ENCODE data around the gene ERC2. TPM values are rescaled to one million over a fixed set of nuclear protein-coding genes. Genes with fewer than 3 reads are reported as not detected.
"Not testable (repeated sequence)": the region's sequence is repeated elsewhere in the genome, so short reads cannot be mapped to it uniquely, and the experiment has no call there.

The ERC2 gene
- total RNA-seq, 1 donor from 2014 or later, result 0.15 TPM

DNA sequence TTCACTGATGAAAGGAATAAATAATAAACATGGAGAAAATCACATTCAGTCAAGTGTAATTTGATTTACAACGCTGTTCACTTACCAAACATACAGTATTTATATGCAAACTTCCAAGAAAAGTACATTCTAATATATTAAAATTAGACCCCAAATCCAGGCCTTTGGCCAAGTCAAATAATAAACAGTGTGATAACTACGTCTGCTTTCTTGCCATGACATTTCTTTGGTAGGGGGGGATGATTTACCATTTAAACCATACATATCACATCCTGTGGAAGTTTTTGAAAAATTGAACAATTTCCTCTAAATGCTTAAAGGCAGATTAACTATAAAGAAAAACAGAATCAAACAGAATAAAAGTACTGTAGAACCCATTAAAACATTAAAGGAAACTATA lies 613.0 kb downstream of the ERC2 start:
- intact Hi-C loops (cut with micrococcal nuclease), result no loop called here

- intact Hi-C loops (cut with micrococcal nuclease), result no loop called here
Observed at GRCh38 chr3:55854494-55854893, 613.8 kb downstream of the ERC2 start.

GRCh38 chr3:55852326-55852725 lies 615.9 kb downstream of the ERC2 start:
- intact Hi-C loops (cut with micrococcal nuclease), result no loop called here

- intact Hi-C loops (cut with micrococcal nuclease), result no loop called here
Observed at GRCh38 chr3:55842204-55842603, 626.1 kb downstream of the ERC2 start.

GRCh38 chr3:55831876-55832275 lies 636.4 kb downstream of the ERC2 start:
- intact Hi-C loops (cut with micrococcal nuclease), result not testable (repeated sequence)

DNA sequence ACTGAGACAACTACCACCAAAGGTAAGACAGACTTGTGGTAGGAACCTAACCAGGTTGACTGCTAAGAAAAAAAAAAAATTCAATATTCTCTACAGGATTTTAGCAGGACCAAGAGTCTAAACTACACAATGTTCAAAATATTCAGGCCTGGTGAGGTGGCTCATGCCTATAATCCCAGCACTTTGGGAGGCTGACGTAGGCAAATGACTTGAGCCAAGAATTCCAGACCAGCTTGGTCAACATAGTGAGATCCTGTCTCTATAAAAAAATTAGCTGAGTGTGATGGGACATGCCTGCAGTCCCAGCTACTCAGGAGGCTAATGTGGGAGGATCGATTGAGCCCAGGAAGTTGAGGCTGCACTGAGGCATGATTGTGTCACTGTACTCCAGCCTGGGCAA lies 639.6 kb downstream of the ERC2 start:
- intact Hi-C loops (cut with micrococcal nuclease), result no loop called here

DNA sequence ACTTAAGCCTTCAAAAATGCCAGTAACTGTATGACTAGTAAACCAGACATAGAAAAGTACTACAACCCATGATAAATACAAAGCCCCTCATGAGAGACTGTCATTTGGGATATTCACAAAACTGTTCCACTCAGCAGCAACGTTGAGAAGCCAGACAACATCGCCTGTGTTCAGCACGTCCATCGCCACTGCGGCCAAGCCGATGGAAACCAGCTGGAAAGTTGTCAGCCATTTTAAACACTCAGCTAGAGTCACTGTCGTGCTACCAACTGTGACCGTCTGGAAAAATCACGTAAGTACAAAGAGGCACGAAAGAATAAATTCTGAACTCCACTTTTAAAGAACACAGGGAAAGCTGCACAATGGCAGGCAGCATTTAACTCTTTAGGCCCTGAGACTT lies 640.5 kb downstream of the ERC2 start:
- intact Hi-C loops (cut with micrococcal nuclease), result no loop called here

GRCh38 chr3:55826731-55827496 lies 641.4 kb downstream of the ERC2 start:
- intact Hi-C loops (cut with micrococcal nuclease), result no loop called here

GRCh38 chr3:55826097-55826496 lies 642.2 kb downstream of the ERC2 start:
- intact Hi-C loops (cut with micrococcal nuclease), result no loop called here

DNA sequence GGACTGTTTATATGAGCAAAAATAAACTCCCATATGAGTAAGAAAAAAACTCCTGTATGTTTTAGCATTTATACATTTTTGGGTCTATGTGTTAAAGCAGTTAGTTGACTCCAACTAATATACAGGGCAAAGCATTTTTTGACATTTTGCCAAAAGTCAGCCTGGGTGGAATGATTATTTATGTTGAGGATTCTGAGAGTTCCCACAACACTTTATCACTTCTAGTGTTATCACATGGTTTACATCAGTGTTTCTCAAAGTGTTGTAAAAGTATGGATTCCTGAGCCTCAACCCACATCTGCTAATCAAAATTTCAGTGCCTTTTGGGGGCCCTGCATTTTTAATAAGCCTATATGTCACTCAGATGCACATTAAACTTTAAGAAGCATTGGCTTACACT lies 643.9 kb downstream of the ERC2 start:
- intact Hi-C loops (cut with micrococcal nuclease), result no loop called here

- intact Hi-C loops (cut with micrococcal nuclease), result no loop called here
Observed at GRCh38 chr3:55823829-55824228, 644.4 kb downstream of the ERC2 start.

GRCh38 chr3:55823001-55823400 lies 645.3 kb downstream of the ERC2 start:
- intact Hi-C loops (cut with micrococcal nuclease), result no loop called here

DNA sequence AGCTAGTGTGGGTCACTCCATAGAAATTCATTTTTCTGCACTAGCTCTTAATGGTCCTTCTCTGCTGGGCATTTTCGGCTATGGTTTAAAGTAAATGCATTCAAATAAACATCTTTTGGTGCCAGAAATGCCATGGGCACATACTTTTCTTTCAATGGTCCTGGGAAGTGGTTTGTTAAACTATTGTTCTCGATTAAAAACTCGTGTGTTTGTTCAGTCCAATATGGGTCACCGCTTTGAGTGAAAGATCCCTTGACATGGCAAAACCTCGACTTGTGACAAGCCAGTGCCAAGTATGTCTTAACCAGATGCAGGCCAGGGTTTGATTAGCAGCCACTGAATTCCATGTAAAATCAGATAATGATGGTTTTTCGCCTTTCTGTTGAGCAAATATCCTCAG lies 649.3 kb downstream of the ERC2 start:
- intact Hi-C loops (cut with micrococcal nuclease), result no loop called here

DNA sequence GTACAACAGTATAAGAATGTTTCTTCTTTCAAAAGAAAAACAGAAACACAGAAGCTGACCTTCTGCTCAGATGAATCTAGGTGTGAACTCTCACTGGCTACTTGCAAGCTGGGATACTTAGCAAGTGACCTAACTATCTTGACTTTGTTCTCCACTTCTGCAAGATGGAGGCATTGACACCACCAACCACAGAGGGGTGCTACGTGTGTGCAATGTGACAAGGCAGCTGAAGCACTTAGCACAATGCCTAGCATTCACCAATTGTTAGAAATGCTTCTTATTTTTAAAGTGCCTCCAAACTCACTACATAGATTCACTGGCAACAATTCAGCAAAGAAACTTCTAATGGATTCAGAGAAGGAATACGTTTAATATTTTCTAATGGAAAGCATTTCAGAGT lies 649.8 kb downstream of the ERC2 start:
- intact Hi-C loops (cut with micrococcal nuclease), result no loop called here

GRCh38 chr3:55816794-55817576 lies 651.3 kb downstream of the ERC2 start:
- intact Hi-C loops (cut with micrococcal nuclease), result no loop called here

DNA sequence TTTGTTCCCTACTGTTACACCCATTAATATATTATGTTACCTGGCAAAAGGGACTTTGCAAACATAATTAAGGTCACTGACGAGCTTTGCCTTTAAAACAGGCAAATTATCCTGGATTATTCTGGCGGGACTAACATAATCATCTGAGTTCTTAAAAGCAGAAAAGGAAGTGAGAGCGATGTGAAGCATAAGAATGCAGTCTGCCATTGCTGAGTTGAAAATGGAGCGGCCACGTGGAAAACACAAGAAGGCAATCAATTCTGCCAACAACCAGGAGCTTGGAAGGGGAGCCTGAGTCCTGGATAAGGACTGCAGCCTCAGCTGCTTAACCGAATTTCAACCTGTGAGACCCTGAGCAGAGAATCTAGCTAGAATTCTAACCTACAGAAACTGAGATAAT lies 653.0 kb downstream of the ERC2 start:
- intact Hi-C loops (cut with micrococcal nuclease), result no loop called here

DNA sequence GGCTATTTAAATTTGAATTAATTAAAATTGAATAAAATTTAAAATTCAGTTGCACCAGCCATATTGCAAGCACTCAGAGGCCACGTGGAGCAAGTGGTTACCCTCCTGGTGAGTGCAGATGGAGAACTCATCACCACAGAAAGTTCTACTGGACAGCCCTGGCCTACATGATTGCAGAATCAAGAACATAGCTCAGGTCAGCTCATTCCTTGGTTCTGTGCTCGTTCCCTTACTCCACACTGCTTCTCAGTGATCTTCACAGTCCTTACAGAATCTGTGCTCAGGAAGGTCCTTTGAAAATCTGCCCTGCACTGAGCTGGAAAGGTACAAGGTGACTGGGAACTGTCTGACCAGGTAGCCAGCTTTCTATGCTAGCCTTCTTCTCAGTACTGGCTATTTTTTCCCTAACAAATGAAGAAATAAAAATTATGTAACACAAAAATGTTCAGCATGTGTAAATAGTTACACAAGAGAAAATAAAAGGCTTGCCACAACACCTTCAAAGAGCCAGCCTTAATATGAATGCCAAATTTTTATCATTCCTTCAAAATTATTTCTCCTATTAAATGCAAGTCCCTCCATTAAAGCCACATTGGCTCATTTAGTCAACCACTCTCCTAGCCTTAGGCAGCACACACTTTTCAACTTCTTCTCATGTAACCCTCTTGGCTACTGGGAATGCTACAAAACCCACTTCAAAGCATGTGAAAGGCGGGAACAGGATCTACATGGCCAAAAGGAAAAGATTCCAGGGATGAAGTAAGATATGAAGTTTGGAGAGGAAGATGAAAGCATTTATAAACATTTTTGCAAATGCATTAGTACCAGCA lies 654.8 kb downstream of the ERC2 start:
- intact Hi-C loops (cut with micrococcal nuclease), result no loop called here

GRCh38 chr3:55812394-55813013 lies 655.8 kb downstream of the ERC2 start:
- intact Hi-C loops (cut with micrococcal nuclease), result no loop called here

- intact Hi-C loops (cut with micrococcal nuclease), result no loop called here
Observed at GRCh38 chr3:55807210-55807609, 661.1 kb downstream of the ERC2 start.

DNA sequence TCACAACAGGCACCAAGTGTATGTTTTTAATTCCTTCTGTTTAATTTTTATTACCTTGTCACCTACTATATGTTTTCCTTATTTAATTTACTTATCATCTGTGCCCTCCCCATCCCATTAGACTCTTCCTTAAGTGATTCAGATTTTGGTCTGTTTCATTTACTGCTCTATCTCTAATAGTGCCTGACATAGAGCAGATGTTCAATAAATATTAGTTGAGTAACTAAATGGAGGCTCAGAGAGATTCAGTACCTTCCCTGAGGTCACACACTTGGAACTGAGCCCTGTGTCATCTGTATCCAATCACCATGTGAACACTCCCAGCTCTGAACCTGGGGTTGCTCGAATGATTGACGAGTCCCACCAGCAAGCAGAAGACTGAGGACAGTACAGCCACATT lies 663.1 kb downstream of the ERC2 start:
- intact Hi-C loops (cut with micrococcal nuclease), result no loop called here
